Heart left ventricle (tissue), 16 donors: ENCODE data around the gene CPE. TPM values are rescaled to one million over a fixed set of nuclear protein-coding genes. Genes with fewer than 3 reads are reported as not detected.

Experiments used
- ATAC-seq, 4 donors: fragments of 200-7000 bp; cut with Tn5 transposase; one replicate each; pipeline ENCODE4 v1.9.1; 2020 to 2022; ENCODE audit warnings: moderate library complexity in 4 of 4, mild to moderate bottlenecking in 3 of 4, moderate number of reproducible peaks in 1 of 4
- DNase-seq, 5 donors: peaks; one replicate each; pipeline ENCODE4 v3.0.0-alpha.2; 2020
- H3K27ac ChIP-seq, 12 donors: fragments of 200-600 bp; sonication (generic) in 4 of 12; one replicate each; pipeline versions ENCODE4 v1.5.0 to v1.8.0; 2016 to 2022; ENCODE audit warnings: mild to moderate bottlenecking in 2 of 12
- H3K27me3 ChIP-seq, 9 donors: fragments of 200-600 bp; sonication (generic) in 2 of 9; one replicate each; pipeline versions ENCODE4 v1.5.1 to v1.8.0; 2016 to 2022; ENCODE audit warnings: mild to moderate bottlenecking in 3 of 9
- H3K36me3 ChIP-seq, 9 donors: fragments of 200-600 bp; sonication (generic) in 2 of 9; one replicate each; pipeline versions ENCODE4 v1.5.0 to v1.8.0; 2018 to 2022; ENCODE audit warnings: mild to moderate bottlenecking in 2 of 9
- H3K4me1 ChIP-seq, 12 donors: fragments of 200-600 bp; sonication (generic) in 4 of 12; one replicate each; pipeline versions ENCODE4 v1.5.0 to v1.8.0; 2016 to 2022; ENCODE audit warnings: mild to moderate bottlenecking in 3 of 12
- H3K4me3 ChIP-seq, 12 donors: fragments of 200-600 bp; sonication (generic) in 4 of 12; one replicate each; pipeline versions ENCODE4 v1.5.0 to v1.8.0; 2017 to 2022; ENCODE audit warnings: mild to moderate bottlenecking in 9 of 12, moderate library complexity in 4 of 12
- H3K9me3 ChIP-seq, 12 donors: fragments of 200-600 bp; sonication (generic) in 4 of 12; one replicate each; pipeline versions ENCODE4 v1.5.0 to v1.8.0; 2016 to 2022; ENCODE audit warnings: mild to moderate bottlenecking in 1 of 12
- CTCF ChIP-seq, 12 donors: fragments of 200-600 bp; sonication (generic) in 4 of 12; IDR thresholded peaks; one replicate each; pipeline versions ENCODE4 v1.5.0 to v1.8.0; 2018 to 2022; ENCODE audit warnings: antibody characterized with exemption in 12 of 12, mild to moderate bottlenecking in 5 of 12
- POLR2A ChIP-seq, 2 donors: fragments of 450-650 bp; IDR thresholded peaks; one replicate each; pipeline ENCODE4 v1.6.1; 2017; ENCODE audit warnings: antibody characterized with exemption in 2 of 2, mild to moderate bottlenecking in 2 of 2, moderate library complexity in 2 of 2
- WGBS, 4 donors: extraction: QIAGEN DNeasy Blood & Tissue Kit in 2 of 4; methylation state at CpG; one replicate each; pipeline versions ENCODE4 v1.1.5 to v1.1.7; 2013 to 2018; 5-methylcytosine and 5-hydroxymethylcytosine counted together
- intact Hi-C, 10 donors: fragments of 100-400 bp; cut with DNase I; formaldehyde crosslinking; loops; one replicate each; pipeline versions ENCODE4 v1.11.1 to v1.14.2; 2022
- polyA plus RNA-seq, 2 donors: library from polyadenylated mRNA; stranded (reverse); fragments of 200-250 nt; gene quantifications; one replicate each; pipeline ENCODE4 v1.2.3, GENCODE V29; 2013
- total RNA-seq, 9 donors: library from RNA; depleted of rRNA in 2 of 9; stranded (reverse); fragments of >200 nt in 2 of 9; fragmentation: NEBNext Ultra II Directional in 3 of 9; extraction: Animal tissue kit (Norgen Biotek cat#: 25700) in 3 of 9; gene quantifications; one replicate each; pipeline versions ENCODE4 v1.1.0 to v1.2.4, GENCODE V29; 2016 to 2023
- donor health status: ischemic (EF 13 %, LVEDD 7.1; RV severe dilation, severe dysfunction).
- donor health status: healthy with polysubstance abuse.
- donor health status: DM: no; HTN: yes; CAD: no.
- donor health status: DM: no; HTN: no; CAD: no.
- donor health status: ischemic (EF 25% LVEDD 6.9; RV normal size, moderate dysfunction).
- donor health status: ischemic (EF 25% LVEDD 5.7; RV mildly dilated, moderate dysfunction).
- donor health status: healthy.
- donor health status: DM: yes; HTN: yes; CAD: no.
- donor health status: ischemic (EF 35%, LVEDD 5.7; RV mildly dilated, moderate dysfunction).
- donor health status: nonischemic (EF 11% LVEDD 7.7; RV severe dilation, severe dysfunction).
- donor health status: DM: yes; HTN: yes; CAD: no.
- donor health status: PGD.
- donor health status: ischemic (EF 29% LVEDD 5.4; RV normal size, mild dysfunction).
- donor health status: nonischemic (EF 23%, LVEDD 6.1; RV moderate dilation, normal function).

The CPE gene
- total and polyA plus RNA-seq, 11 donors = 13.3 to 115 (median 28.4) TPM

GRCh38 chr4:165359506-165359905 lies 19.3 kb upstream of the CPE start:
- peaks cover 0 to 17% (median 0%) of the 10 kb centered on the region in 12 donors for H3K4me1 ChIP-seq
- ATAC-seq (peak in 2 of 4 donors; percentile 50 to 58), DNase-seq (no peak)
- intact Hi-C loops = loop anchor here in 8 of 10 donors (5.0 to 10.0 kb wide), 3 partner anchors 103 to 108 kb away; no protein-coding TSS in a partner anchor
- H3K27me3 ChIP-seq = peaks cover 0 to 20% (median 0%) of the 10 kb centered on the region in 9 donors
- no peak overlapping the region for H3K27ac ChIP-seq
- WGBS, 4 donors = 64 to 77% (median 71%) methylated on average over 2 of the region's 2 CpGs
- no peaks in the 10 kb centered on the region for H3K9me3 ChIP-seq
- no peak overlapping the region for H3K4me3 ChIP-seq
- H3K36me3 ChIP-seq = no peaks in the 10 kb centered on the region
- no peak for TF ChIP-seq CTCF (IDR thresholded peaks at IDR 0.05)

- peaks cover 0 to 20% (median 0%) of the 10 kb centered on the region in 9 donors for H3K27me3 ChIP-seq
- no peaks in the 10 kb centered on the region for H3K36me3 ChIP-seq
- peak overlapping the region in 1 of 12 donors; percentile 33 for H3K27ac ChIP-seq
- intact Hi-C loops = no loop called here
- ATAC-seq (peak in 1 of 4 donors; percentile 59), DNase-seq (no peak)
- no peak for TF ChIP-seq CTCF (IDR thresholded peaks at IDR 0.05)
- no peak for TF ChIP-seq POLR2A (IDR thresholded peaks at IDR 0.05)
- no peaks in the 10 kb centered on the region for H3K9me3 ChIP-seq
- WGBS, 4 donors = 40 to 62% (median 57%) methylated on average over 6 of the region's 6 CpGs
- H3K4me1 ChIP-seq = peaks cover 0 to 17% (median 0%) of the 10 kb centered on the region in 12 donors
- H3K4me3 ChIP-seq = no peak overlapping the region
These were observed 18.6 kb upstream of the CPE start for GRCh38 chr4:165360041-165360695.

GRCh38 chr4:165360985-165361670 lies 17.7 kb upstream of the CPE start:
- no peak for ATAC-seq
- TF ChIP-seq CTCF (IDR thresholded peaks at IDR 0.05) = no peak
- TF ChIP-seq POLR2A (IDR thresholded peaks at IDR 0.05) = no peak
- H3K27ac ChIP-seq = no peak overlapping the region
- H3K4me3 ChIP-seq = no peak overlapping the region
- no peaks in the 10 kb centered on the region for H3K36me3 ChIP-seq
- H3K9me3 ChIP-seq = no peaks in the 10 kb centered on the region
- H3K4me1 ChIP-seq = peaks cover 0 to 17% (median 0%) of the 10 kb centered on the region in 12 donors
- WGBS, 4 donors = 85 to 89% (median 89%) methylated on average over 7 of the region's 7 CpGs
- H3K27me3 ChIP-seq = peaks cover 0 to 20% (median 0%) of the 10 kb centered on the region in 9 donors
- intact Hi-C loops = no loop called here
- no peak for DNase-seq

- DNase-seq = no peak
- Histone ChIP-seq H3K4me3 (no peak overlapping the region), H3K9me3 (no peaks in the 10 kb centered on the region), H3K36me3 (no peaks in the 10 kb centered on the region), H3K4me1 (peaks cover 0 to 17% (median 0%) of the 10 kb centered on the region in 12 donors), H3K27me3 (peaks cover 0 to 20% (median 0%) of the 10 kb centered on the region in 9 donors), H3K27ac (no peak overlapping the region)
- intact Hi-C loops = no loop called here
- WGBS, 4 donors = 77 to 85% (median 81%) methylated on average over 2 of the region's 2 CpGs
- no peak for ATAC-seq
- TF ChIP-seq POLR2A (IDR thresholded peaks at IDR 0.05) (no peak), CTCF (IDR thresholded peaks at IDR 0.05) (no peak)
These were observed 17.0 kb upstream of the CPE start for GRCh38 chr4:165361810-165362209.
